ENCODE results near the gene FBXO45.

Gene FBXO45

DNA sequence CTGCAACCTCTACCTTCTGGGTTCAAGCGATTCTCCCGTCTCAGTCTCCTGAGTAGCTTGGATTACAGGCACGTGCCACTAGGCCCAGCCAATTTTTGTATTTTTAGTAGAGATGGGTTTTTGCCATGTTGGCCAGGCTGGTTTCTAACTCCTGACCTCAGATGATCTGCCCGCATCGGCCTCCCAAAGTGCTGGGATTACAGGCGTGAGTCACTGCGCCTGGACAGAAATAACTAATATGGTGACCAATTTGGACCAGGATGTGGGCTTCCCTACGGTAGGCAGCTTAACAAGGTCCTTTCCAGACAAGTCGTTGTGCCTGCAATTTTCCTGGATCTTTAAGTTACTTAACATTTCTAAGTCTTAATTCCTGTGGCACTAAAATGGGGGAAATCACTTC lies 14.9 kb upstream of the FBXO45 start:
- Histone ChIP-seq H3K36me3 (peaks cover 2% of the 10 kb centered on the region; the same call in 1 of the 2 replicates), H3K9me3 (no peaks in the 10 kb centered on the region), H3K27me3 (no peaks in the 10 kb centered on the region), H3K4me1 (no peaks in the 10 kb centered on the region), H3K4me3 (ENCODE audit: low read depth, low read length) (no peak overlapping the region)
- TF ChIP-seq, protein P1, sequence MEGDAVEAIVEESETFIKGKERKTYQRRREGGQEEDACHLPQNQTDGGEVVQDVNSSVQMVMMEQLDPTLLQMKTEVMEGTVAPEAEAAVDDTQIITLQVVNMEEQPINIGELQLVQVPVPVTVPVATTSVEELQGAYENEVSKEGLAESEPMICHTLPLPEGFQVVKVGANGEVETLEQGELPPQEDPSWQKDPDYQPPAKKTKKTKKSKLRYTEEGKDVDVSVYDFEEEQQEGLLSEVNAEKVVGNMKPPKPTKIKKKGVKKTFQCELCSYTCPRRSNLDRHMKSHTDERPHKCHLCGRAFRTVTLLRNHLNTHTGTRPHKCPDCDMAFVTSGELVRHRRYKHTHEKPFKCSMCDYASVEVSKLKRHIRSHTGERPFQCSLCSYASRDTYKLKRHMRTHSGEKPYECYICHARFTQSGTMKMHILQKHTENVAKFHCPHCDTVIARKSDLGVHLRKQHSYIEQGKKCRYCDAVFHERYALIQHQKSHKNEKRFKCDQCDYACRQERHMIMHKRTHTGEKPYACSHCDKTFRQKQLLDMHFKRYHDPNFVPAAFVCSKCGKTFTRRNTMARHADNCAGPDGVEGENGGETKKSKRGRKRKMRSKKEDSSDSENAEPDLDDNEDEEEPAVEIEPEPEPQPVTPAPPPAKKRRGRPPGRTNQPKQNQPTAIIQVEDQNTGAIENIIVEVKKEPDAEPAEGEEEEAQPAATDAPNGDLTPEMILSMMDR (IDR thresholded peaks at IDR 0.05; ENCODE audit: low read depth, low read length): no peak
- no peak for DNase-seq

DNA sequence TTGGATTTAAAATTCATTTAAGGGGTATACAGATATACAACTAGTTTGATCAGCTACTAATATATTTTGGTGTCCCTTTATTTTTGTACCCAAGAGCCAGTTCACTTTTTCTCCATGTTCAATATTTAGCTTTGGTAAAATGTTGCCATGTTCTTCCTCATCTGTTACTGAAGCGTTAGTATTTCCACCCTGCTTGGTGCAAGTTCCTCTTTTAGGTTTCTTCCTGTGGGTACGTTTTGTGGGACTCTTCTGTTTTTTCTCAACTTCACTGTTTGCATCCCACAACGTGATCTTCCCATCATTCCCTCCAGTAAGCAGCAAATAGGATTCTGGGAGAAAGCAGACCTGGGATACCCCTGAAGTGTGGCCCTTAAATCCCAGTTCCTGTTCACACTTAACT lies 14.3 kb upstream of the FBXO45 start:
- DNase-seq: no peak
- TF ChIP-seq, protein P1 (IDR thresholded peaks at IDR 0.05; ENCODE audit: low read depth, low read length): no peak
- Histone ChIP-seq H3K4me3 (ENCODE audit: low read depth, low read length) (no peak overlapping the region), H3K27me3 (no peaks in the 10 kb centered on the region), H3K4me1 (no peaks in the 10 kb centered on the region), H3K36me3 (peaks cover 5% of the 10 kb centered on the region; the same call in 1 of the 2 replicates), H3K9me3 (no peaks in the 10 kb centered on the region)

DNA sequence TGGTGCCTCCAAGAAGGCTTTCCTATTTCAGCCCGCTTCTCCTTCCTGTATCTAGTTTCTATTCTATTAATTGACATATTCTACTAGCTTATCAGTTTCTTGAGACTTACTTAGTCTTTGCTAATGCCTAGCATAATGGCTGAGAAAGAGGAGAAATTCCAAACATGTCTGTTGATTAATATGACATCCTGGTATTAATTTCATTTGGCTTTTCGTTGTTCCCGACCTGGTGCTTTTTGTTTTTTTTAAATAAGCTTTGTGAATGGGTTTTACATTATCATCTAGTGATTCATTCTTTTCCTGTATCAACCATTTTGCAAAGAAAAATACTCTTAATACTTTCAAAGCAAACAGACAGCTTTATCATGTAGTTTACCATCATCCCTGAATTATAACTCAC lies 13.2 kb upstream of the FBXO45 start:
- no peak for DNase-seq
- no peaks in the 10 kb centered on the region for H3K9me3 ChIP-seq
- no peaks in the 10 kb centered on the region for H3K4me1 ChIP-seq
- TF ChIP-seq, protein P1 (IDR thresholded peaks at IDR 0.05; ENCODE audit: low read depth, low read length): no peak
- no peaks in the 10 kb centered on the region for H3K27me3 ChIP-seq
- no peak overlapping the region for H3K4me3 ChIP-seq (ENCODE audit: low read depth, low read length)
- peaks cover 9% of the 10 kb centered on the region; the same call in 1 of the 2 replicates for H3K36me3 ChIP-seq

DNA sequence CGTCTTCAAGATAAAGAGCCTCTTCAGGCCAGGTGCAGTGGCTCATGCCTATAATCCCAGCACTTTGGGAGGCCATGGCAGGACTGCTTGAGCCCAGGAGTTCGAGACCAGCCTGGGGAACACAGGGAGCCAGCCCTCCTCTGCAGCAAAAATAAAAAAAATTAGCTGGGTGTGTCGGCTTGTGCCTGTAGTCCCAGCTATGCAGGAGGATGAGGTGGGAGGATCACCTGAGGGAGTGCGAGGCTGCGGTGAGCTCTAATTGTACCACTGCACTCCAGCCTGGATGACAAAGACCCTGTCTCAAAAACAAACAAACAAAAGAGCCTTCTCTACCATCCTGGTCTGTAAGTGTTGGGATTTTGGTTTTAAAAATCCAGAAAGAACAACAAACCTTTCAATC lies 11.2 kb upstream of the FBXO45 start:
- Histone ChIP-seq H3K9me3 (no peaks in the 10 kb centered on the region), H3K4me1 (no peaks in the 10 kb centered on the region), H3K4me3 (ENCODE audit: low read depth, low read length) (no peak overlapping the region), H3K27me3 (no peaks in the 10 kb centered on the region), H3K36me3 (peaks cover 17% of the 10 kb centered on the region)
- TF ChIP-seq, protein P1 (IDR thresholded peaks at IDR 0.05; ENCODE audit: low read depth, low read length): no peak
- no peak for DNase-seq

DNA sequence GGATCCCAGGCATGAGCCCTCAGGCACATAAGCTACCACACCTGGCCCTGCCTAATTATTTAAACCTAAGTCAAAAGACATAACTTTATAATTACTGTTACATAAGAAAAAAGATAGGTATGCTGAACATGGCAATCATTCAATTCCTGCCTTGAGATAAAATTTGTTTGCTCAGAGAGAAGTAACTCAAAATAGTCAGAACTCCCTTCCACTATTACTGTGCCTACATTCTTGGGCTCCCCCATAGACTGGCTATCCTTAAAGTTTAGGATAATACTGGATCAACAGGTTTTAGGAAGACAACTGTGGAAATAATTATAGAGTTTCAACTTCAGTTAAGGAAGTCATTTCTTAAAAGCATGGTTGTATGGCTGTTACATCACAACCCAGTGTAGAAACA lies 10.0 kb upstream of the FBXO45 start:
- H3K9me3 ChIP-seq: no peaks in the 10 kb centered on the region
- TF ChIP-seq, protein P1 (IDR thresholded peaks at IDR 0.05; ENCODE audit: low read depth, low read length): no peak
- no peaks in the 10 kb centered on the region for H3K4me1 ChIP-seq
- H3K27me3 ChIP-seq: no peaks in the 10 kb centered on the region
- no peak for DNase-seq
- no peak overlapping the region for H3K4me3 ChIP-seq (ENCODE audit: low read depth, low read length)
- peaks cover 17% of the 10 kb centered on the region for H3K36me3 ChIP-seq

DNA sequence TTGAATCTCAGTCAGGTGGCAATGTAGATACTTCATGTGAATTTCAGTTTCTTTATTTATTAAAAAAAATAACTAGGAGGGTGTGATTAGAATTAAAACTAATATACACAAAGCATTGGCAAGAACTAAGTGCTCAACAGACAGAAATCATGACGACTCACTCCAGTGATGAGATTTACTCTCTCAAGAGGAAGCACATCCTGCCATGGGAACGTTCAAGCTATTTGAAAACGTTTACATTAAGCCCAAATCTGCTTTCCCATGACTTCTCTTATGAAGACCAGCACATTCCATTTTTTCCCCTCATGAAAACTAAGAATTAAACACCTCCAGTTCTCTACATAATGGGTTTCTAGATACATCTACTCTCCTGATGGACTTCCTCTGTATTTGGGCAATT lies 8.6 kb upstream of the FBXO45 start:
- peaks cover 17% of the 10 kb centered on the region for H3K36me3 ChIP-seq
- H3K4me1 ChIP-seq: no peaks in the 10 kb centered on the region
- DNase-seq: no peak
- TF ChIP-seq, protein P1 (IDR thresholded peaks at IDR 0.05; ENCODE audit: low read depth, low read length): no peak
- H3K27me3 ChIP-seq: no peaks in the 10 kb centered on the region
- no peak overlapping the region for H3K4me3 ChIP-seq (ENCODE audit: low read depth, low read length)
- no peaks in the 10 kb centered on the region for H3K9me3 ChIP-seq
